Hepatocyte (in vitro differentiated cells): Measurements from ENCODE around the gene LCAT. TPM values are rescaled to one million over a fixed set of nuclear protein-coding genes. Genes with fewer than 3 reads are reported as not detected.

ENCODE experiments used
- DNase-seq: peaks from one replicate; pipeline ENCODE4 v3.0.0-alpha.2; 2016; ENCODE audit warnings: low spot score
- H2AFZ ChIP-seq: fragments of 200-600 bp; sonication (generic); 2 replicates; pipeline ENCODE4 v1.6.0; 2016; ENCODE audit warnings: antibody characterized with exemption, mild to moderate bottlenecking
- H3K27ac ChIP-seq: fragments of 200-600 bp; sonication (generic); 2 replicates; pipeline ENCODE4 v1.5.1; 2016; ENCODE audit warnings: mild to moderate bottlenecking
- H3K27me3 ChIP-seq: fragments of 200-600 bp; sonication (generic); 2 replicates; pipeline ENCODE4 v1.6.1; 2016
- H3K36me3 ChIP-seq: fragments of 200-600 bp; sonication (generic); replicated peaks from 2 replicates; pipeline ENCODE4 v1.5.1; 2016; ENCODE audit warnings: low read depth; ENCODE audit not compliant: insufficient read depth
- H3K4me1 ChIP-seq: fragments of 200-600 bp; sonication (generic); 2 replicates; pipeline ENCODE4 v1.5.1; 2016; ENCODE audit warnings: mild to moderate bottlenecking, moderate library complexity; ENCODE audit not compliant: insufficient read depth
- H3K4me2 ChIP-seq: fragments of 200-600 bp; sonication (generic); 2 replicates; pipeline ENCODE4 v1.6.0; 2016
- H3K4me3 ChIP-seq: fragments of 200-600 bp; sonication (generic); 2 replicates; pipeline ENCODE4 v1.5.1; 2016; ENCODE audit warnings: mild to moderate bottlenecking
- H3K79me2 ChIP-seq: fragments of 200-600 bp; sonication (generic); 2 replicates; pipeline ENCODE4 v1.6.0; 2017; ENCODE audit warnings: mild to moderate bottlenecking
- H3K9me2 ChIP-seq: fragments of 200-600 bp; sonication (generic); replicated peaks from 2 replicates; pipeline ENCODE4 v1.6.0; 2017; ENCODE audit warnings: mild to moderate bottlenecking; ENCODE audit not compliant: insufficient read depth
- H3K9me3 ChIP-seq: fragments of 200-600 bp; sonication (generic); 2 replicates; pipeline ENCODE4 v1.5.1; 2016; ENCODE audit warnings: low read depth, mild to moderate bottlenecking
- H4K20me1 ChIP-seq: fragments of 200-600 bp; sonication (generic); 2 replicates; pipeline ENCODE4 v1.6.0; 2016; ENCODE audit warnings: mild to moderate bottlenecking; ENCODE audit not compliant: insufficient read depth, poor library complexity, severe bottlenecking
- EZH2 ChIP-seq: fragments of 200-600 bp; sonication (generic); IDR thresholded peaks from 2 replicates; pipeline ENCODE4 v1.6.1; 2016; ENCODE audit warnings: antibody characterized with exemption, mild to moderate bottlenecking, borderline replicate concordance
- EZH2phosphoT487 ChIP-seq: fragments of 200-600 bp; sonication (generic); IDR thresholded peaks from one replicate; pipeline ENCODE4 v1.6.1; 2018; ENCODE audit warnings: antibody characterized with exemption, mild to moderate bottlenecking, low read depth, moderate library complexity; ENCODE audit not compliant: unreplicated experiment, severe bottlenecking
- WGBS: methylation state at CpG from one replicate; pipeline ENCODE4 v1.1.6; 2016; ENCODE audit warnings: low lambda C conversion rate; ENCODE audit errors: missing lambda C conversion rate; 5-methylcytosine and 5-hydroxymethylcytosine counted together
- polyA plus RNA-seq: library from polyadenylated mRNA; unstranded; fragments of >200 nt; fragmentation: Nextera tagmentation; extraction: Ambion mirVana; gene quantifications from 2 replicates; pipeline ENCODE4 v1.2.1, GENCODE V29; 2016
- total RNA-seq: library from RNA; depleted of rRNA; stranded (reverse); fragments of >200 nt; gene quantifications from 2 replicates; pipeline ENCODE4 v1.2.3, GENCODE V29; 2014
- TF ChIP-seq, protein P1 (sequence below): fragments of 200-600 bp; sonication (generic); IDR thresholded peaks from 2 replicates; pipeline ENCODE4 v1.5.1; 2016; ENCODE audit warnings: antibody characterized with exemption, mild to moderate bottlenecking; ENCODE audit not compliant: poor library complexity

LCAT gene
- total and polyA plus RNA-seq, 2 experiments from 2014 or later = 15.6 to 44.6 TPM

DNA sequence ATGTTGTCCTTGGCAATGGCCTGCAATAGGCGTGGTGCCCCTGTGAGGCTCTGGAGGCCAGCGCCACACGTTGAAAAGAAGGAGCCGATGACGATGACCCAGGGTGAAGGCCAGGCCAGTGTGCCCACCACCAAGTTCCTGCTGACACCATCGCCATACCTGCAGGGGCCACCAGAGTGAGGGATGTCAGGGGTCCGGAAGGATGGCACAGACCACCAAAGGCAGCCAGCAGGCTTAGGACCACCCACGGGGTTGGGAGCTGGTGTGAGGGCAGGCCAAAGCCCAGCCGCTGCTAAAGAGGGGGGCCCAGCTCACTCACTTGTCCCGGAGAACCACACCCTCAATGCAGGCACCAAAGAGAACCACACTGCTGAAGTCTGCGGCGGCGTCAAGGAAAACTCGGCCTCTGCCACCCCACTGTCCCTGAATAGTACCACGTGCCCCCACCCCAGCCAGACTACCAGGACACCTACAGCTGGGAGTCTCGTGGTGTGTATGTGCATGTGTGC lies 6.5 kb upstream of the LCAT start:
- Histone ChIP-seq H3K36me3 (no peaks in the 10 kb centered on the region), H2AFZ (no peak overlapping the region), H3K27me3 (no peaks in the 10 kb centered on the region), H4K20me1 (no peaks in the 10 kb centered on the region), H3K27ac (no peak overlapping the region), H3K79me2 (no peaks in the 10 kb centered on the region), H3K9me3 (no peaks in the 10 kb centered on the region), H3K9me2 (no peaks in the 10 kb centered on the region), H3K4me3 (no peak overlapping the region), H3K4me2 (no peak overlapping the region), H3K4me1 (no peaks in the 10 kb centered on the region)
- TF ChIP-seq, protein P1, sequence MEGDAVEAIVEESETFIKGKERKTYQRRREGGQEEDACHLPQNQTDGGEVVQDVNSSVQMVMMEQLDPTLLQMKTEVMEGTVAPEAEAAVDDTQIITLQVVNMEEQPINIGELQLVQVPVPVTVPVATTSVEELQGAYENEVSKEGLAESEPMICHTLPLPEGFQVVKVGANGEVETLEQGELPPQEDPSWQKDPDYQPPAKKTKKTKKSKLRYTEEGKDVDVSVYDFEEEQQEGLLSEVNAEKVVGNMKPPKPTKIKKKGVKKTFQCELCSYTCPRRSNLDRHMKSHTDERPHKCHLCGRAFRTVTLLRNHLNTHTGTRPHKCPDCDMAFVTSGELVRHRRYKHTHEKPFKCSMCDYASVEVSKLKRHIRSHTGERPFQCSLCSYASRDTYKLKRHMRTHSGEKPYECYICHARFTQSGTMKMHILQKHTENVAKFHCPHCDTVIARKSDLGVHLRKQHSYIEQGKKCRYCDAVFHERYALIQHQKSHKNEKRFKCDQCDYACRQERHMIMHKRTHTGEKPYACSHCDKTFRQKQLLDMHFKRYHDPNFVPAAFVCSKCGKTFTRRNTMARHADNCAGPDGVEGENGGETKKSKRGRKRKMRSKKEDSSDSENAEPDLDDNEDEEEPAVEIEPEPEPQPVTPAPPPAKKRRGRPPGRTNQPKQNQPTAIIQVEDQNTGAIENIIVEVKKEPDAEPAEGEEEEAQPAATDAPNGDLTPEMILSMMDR = no peak
- TF ChIP-seq EZH2 (no peak), EZH2phosphoT487 (no peak)
- no peak for DNase-seq
- 97% methylated on average over 16 of the region's 16 CpGs for WGBS

- no peaks in the 10 kb centered on the region for H3K79me2 ChIP-seq
- no peak for DNase-seq
- no peak overlapping the region for H3K4me3 ChIP-seq
- 97% methylated on average over 11 of the region's 11 CpGs for WGBS
- no peaks in the 10 kb centered on the region for H3K9me3 ChIP-seq
- H3K4me1 ChIP-seq = no peaks in the 10 kb centered on the region
- no peaks in the 10 kb centered on the region for H4K20me1 ChIP-seq
- no peaks in the 10 kb centered on the region for H3K9me2 ChIP-seq
- no peak overlapping the region for H2AFZ ChIP-seq
- TF ChIP-seq, protein P1 = no peak
- TF ChIP-seq EZH2phosphoT487 = no peak
- no peak for TF ChIP-seq EZH2
- no peak overlapping the region for H3K27ac ChIP-seq
- no peaks in the 10 kb centered on the region for H3K36me3 ChIP-seq
- H3K27me3 ChIP-seq = no peaks in the 10 kb centered on the region
- no peak overlapping the region for H3K4me2 ChIP-seq
These were observed 5.7 kb upstream of the LCAT start for GRCh38 chr16:67949645-67950044.

GRCh38 chr16:67948015-67948414 lies 4.1 kb upstream of the LCAT start:
- Histone ChIP-seq H3K27ac (no peak overlapping the region), H3K9me2 (no peaks in the 10 kb centered on the region), H3K27me3 (no peaks in the 10 kb centered on the region), H3K4me3 (no peak overlapping the region), H3K4me2 (no peak overlapping the region), H2AFZ (no peak overlapping the region), H3K36me3 (no peaks in the 10 kb centered on the region), H3K4me1 (no peaks in the 10 kb centered on the region), H3K9me3 (no peaks in the 10 kb centered on the region), H3K79me2 (no peaks in the 10 kb centered on the region), H4K20me1 (no peaks in the 10 kb centered on the region)
- no peak for DNase-seq
- WGBS = 98% methylated on average over 15 of the region's 15 CpGs
- TF ChIP-seq EZH2 = no peak
- TF ChIP-seq, protein P1 = no peak
- no peak for TF ChIP-seq EZH2phosphoT487
